GM12878 (cell line): ENCODE measurements around the gene RGS12. TPM values are rescaled to one million over a fixed set of nuclear protein-coding genes. Genes with fewer than 3 reads are reported as not detected.

Experiments
- ATAC-seq: fragments of 200-7000 bp; cut with Tn5 transposase; 3 replicates; pipeline ENCODE4 v1.9.1; 2020; ENCODE audit warnings: mild to moderate bottlenecking, moderate library complexity
- BruUV-seq: library from RNA; stranded (reverse); fragments of 400-500 nt; replicated peaks from 2 replicates; lab custom pipeline; 2021; lab: Mats Ljungman, UMichigan
- CTCF ChIA-PET: fragments of 300-600 bp; sonication (Branson Sonifier 250); formaldehyde crosslinking; extraction: SDS; loops from one replicate; lab custom pipeline; 2021; ENCODE audit warnings: inconsistent platforms; lab: Yijun Ruan, JAX
- POLR2A ChIA-PET: fragments of 350-600 bp; formaldehyde crosslinking; extraction: SDS; loops from one replicate; lab custom pipeline; 2021; ENCODE audit warnings: inconsistent platforms; lab: Charles Lee
- RAD21 ChIA-PET: fragments of 300-600 bp; sonication (Branson Sonifier 250); formaldehyde crosslinking; loops from one replicate; lab custom pipeline; 2023; ENCODE audit warnings: antibody characterized with exemption; ENCODE audit not compliant: unreplicated experiment; lab: Charles Lee
- SMC1A ChIA-PET: fragments of 300-600 bp; sonication (Branson Sonifier 250); formaldehyde crosslinking; loops from one replicate; lab custom pipeline; 2023; ENCODE audit not compliant: unreplicated experiment, uncharacterized antibody; lab: Charles Lee
- DNase-seq: peaks from one replicate; pipeline ENCODE4 v3.0.0-alpha.2; 2011; ENCODE audit warnings: low read depth, low spot score
- FAIRE-seq: peaks from 3 replicates; lab custom pipeline; 2011; peaks lifted over from hg19 to GRCh38; lab: Jason Lieb, UNC
- H2AFZ ChIP-seq: 2 replicates; pipeline ENCODE4 v1.6.0; 2011; ENCODE audit warnings: low read depth, low read length, control low read depth; ENCODE audit not compliant: control insufficient read depth
- H3K27ac ChIP-seq: 2 replicates; pipeline ENCODE4 v1.5.1; 2011; ENCODE audit warnings: control low read depth; ENCODE audit not compliant: control insufficient read depth, insufficient read depth
- H3K27me3 ChIP-seq, 2 experiments: replicated peaks in 1 of 2; 2 replicates each; pipeline versions ENCODE4 v1.6.0 to v1.6.1; 2011; ENCODE audit warnings: low read length in 1 of 2; ENCODE audit not compliant: control insufficient read depth in 2 of 2, insufficient read depth in 2 of 2
- H3K36me3 ChIP-seq, 2 experiments: 2 replicates each; pipeline ENCODE4 v1.5.1; 2011; ENCODE audit warnings: low read length in 1 of 2; ENCODE audit not compliant: control insufficient read depth in 2 of 2, insufficient read depth in 2 of 2
- H3K4me1 ChIP-seq: 2 replicates; pipeline ENCODE4 v1.6.1; 2011; ENCODE audit warnings: mild to moderate bottlenecking, low read length, moderate library complexity, mixed read lengths; ENCODE audit not compliant: control insufficient read depth, insufficient read depth
- H3K4me2 ChIP-seq: 2 replicates; pipeline ENCODE4 v1.6.0; 2011; ENCODE audit warnings: control low read depth; ENCODE audit not compliant: control insufficient read depth, insufficient read depth
- H3K4me3 ChIP-seq: fragments of 200-600 bp; sonication (generic); 2 replicates; pipeline ENCODE4 v1.5.1; 2016
- H3K79me2 ChIP-seq: 2 replicates; pipeline ENCODE4 v1.6.0; 2011; ENCODE audit warnings: low read length; ENCODE audit not compliant: control insufficient read depth, insufficient read depth
- H3K9ac ChIP-seq: 2 replicates; pipeline ENCODE4 v1.8.0; 2011; ENCODE audit warnings: low read length, control low read depth, mixed read lengths; ENCODE audit not compliant: control insufficient read depth, insufficient read depth
- H3K9me3 ChIP-seq: replicated peaks from 3 replicates; pipeline ENCODE4 v1.5.1; 2011; ENCODE audit warnings: mild to moderate bottlenecking, low read length; ENCODE audit not compliant: control insufficient read depth, insufficient read depth
- H4K20me1 ChIP-seq: 2 replicates; pipeline ENCODE4 v1.6.0; 2011; ENCODE audit not compliant: control insufficient read depth, insufficient read depth
- CEBPB ChIP-seq, 2 experiments: fragments of 150-350 bp in 1 of 2; IDR thresholded peaks; 2 replicates each; pipeline ENCODE4 v1.6.1; 2012 to 2014; ENCODE audit warnings: low read depth in 2 of 2, low read length in 2 of 2, borderline replicate concordance in 1 of 2, inconsistent platforms in 1 of 2
- CHD2 ChIP-seq: IDR thresholded peaks from 2 replicates; pipeline ENCODE4 v1.6.1; 2011; ENCODE audit warnings: low read depth, low read length, improper control_type of control experiment, borderline replicate concordance
- CREB1 ChIP-seq: IDR thresholded peaks from 2 replicates; pipeline ENCODE4 v1.6.1; 2012; ENCODE audit warnings: low read depth, mild to moderate bottlenecking, inconsistent platforms
- ELK1 ChIP-seq: IDR thresholded peaks from 2 replicates; pipeline ENCODE4 v1.6.1; 2012; ENCODE audit warnings: low read depth, low read length, improper control_type of control experiment
- FOXM1 ChIP-seq: IDR thresholded peaks from 2 replicates; pipeline ENCODE4 v1.6.1; 2012; ENCODE audit warnings: low read depth, mild to moderate bottlenecking, inconsistent platforms, low read length, moderate library complexity
- PAX8 ChIP-seq: fragments of 450-650 bp; IDR thresholded peaks from 2 replicates; pipeline ENCODE4 v1.6.1; 2017; ENCODE audit warnings: mild to moderate bottlenecking, moderate library complexity
- POLR2AphosphoS5 ChIP-seq: IDR thresholded peaks from 2 replicates; pipeline ENCODE4 v1.6.1; 2011; ENCODE audit warnings: mild to moderate bottlenecking, low read length, inconsistent platforms
- RAD21 ChIP-seq: IDR thresholded peaks from 2 replicates; pipeline ENCODE4 v1.6.1; 2011; ENCODE audit warnings: mild to moderate bottlenecking, low read depth, low read length, moderate library complexity; ENCODE audit not compliant: insufficient read depth
- RB1 ChIP-seq: fragments of 450-650 bp; formaldehyde crosslinking; IDR thresholded peaks from 2 replicates; pipeline ENCODE4 v1.6.1; 2017; ENCODE audit warnings: mild to moderate bottlenecking, borderline replicate concordance
- ZNF207 ChIP-seq: fragments of 450-650 bp; IDR thresholded peaks from 2 replicates; pipeline ENCODE4 v1.6.1; 2014; ENCODE audit warnings: antibody characterized with exemption, mild to moderate bottlenecking, borderline replicate concordance
- WGBS: methylation state at CpG from one replicate; pipeline ENCODE4 v1.1.6; 2016; ENCODE audit warnings: low lambda C conversion rate; ENCODE audit not compliant: insufficient replicate concordance, insufficient coverage; ENCODE audit errors: missing lambda C conversion rate; 5-methylcytosine and 5-hydroxymethylcytosine counted together
- in situ Hi-C: fragments of 300-500 bp; cut with MboI; formaldehyde crosslinking; loops from 9 replicates; pipeline ENCODE4 v1.14.3; 2018; ENCODE audit warnings: mixed read lengths
- intact Hi-C: fragments of 100-400 bp; cut with micrococcal nuclease; formaldehyde crosslinking; loops from one replicate; pipeline ENCODE4 v1.14.2; 2022; ENCODE audit not compliant: unreplicated experiment
- polyA plus RNA-seq, 11 experiments: library from polyadenylated mRNA; depleted of rRNA in 4 of 11; unstranded in 6 of 11; stranded (reverse) in 5 of 11; fragments of >200 nt; fragmentation: Nextera tagmentation in 4 of 11; fragmentation: Illumina TruSeq in 1 of 11; extraction: Ambion mirVana in 4 of 11; extraction: Trizol in 1 of 11; gene quantifications; 1 replicate in 1 of 11; 2 replicates in 10 of 11; pipeline versions ENCODE4 v1.2.1 to v1.2.3, GENCODE V29; 2011 to 2016; ENCODE audit warnings: inconsistent platforms in 2 of 11, missing spikeins in 2 of 11, low read depth in 1 of 11
- total RNA-seq, 4 experiments: library from RNA; depleted of rRNA in 3 of 4; stranded (reverse); fragments of >200 nt in 3 of 4; fragmentation: Illumina TruSeq in 1 of 4; extraction: Trizol in 1 of 4; gene quantifications; 2 replicates each; pipeline versions ENCODE4 v1.2.1 to v1.2.3, GENCODE V29; 2013 to 2021
- TF ChIP-seq, protein P1 (sequence below): IDR thresholded peaks from 2 replicates; pipeline ENCODE4 v1.6.1; 2012; ENCODE audit warnings: improper control_type of control experiment, low read depth, low read length; ENCODE audit not compliant: insufficient replicate concordance
- TF ChIP-seq, protein P2 (sequence below): IDR thresholded peaks from 2 replicates; pipeline ENCODE4 v1.6.1; 2011; ENCODE audit warnings: borderline replicate concordance, low read depth, mild to moderate bottlenecking, moderate library complexity, mixed read lengths, low read length; ENCODE audit not compliant: insufficient read depth; ENCODE audit errors: extremely low read length
- TF ChIP-seq, protein P3 (sequence below): fragments of 450-650 bp; IDR thresholded peaks from 2 replicates; pipeline ENCODE4 v1.6.1; 2016; ENCODE audit warnings: mild to moderate bottlenecking

Gene RGS12
- total and polyA plus RNA-seq, 10 of the 15 experiments (the other 5 are each of a cell fraction or from before 2014, with no cell fraction given): 0.02 to 2.2 (median 0.73) TPM

DNA sequence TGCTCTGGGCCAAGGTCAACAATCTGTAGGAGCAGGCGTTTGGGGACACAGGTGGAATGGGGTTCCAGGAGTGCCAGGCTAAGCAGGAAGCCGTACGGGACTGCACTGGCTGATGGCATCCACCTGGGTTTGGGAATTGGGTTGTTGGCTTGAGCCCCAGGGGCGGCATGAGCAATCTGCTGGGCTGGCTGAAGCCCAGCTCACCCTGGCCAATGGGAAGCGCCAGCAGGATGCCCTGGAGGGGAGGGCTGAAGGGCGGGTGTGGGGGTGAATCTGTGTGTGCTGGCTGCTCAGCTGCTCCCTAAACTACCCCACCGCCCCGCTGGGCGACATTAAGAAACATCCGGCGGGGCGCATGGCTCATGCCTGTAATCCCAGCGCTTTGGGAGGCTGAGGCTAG, 8.9 kb upstream of the RGS12 start (continued):
- TF ChIP-seq, protein P1, sequence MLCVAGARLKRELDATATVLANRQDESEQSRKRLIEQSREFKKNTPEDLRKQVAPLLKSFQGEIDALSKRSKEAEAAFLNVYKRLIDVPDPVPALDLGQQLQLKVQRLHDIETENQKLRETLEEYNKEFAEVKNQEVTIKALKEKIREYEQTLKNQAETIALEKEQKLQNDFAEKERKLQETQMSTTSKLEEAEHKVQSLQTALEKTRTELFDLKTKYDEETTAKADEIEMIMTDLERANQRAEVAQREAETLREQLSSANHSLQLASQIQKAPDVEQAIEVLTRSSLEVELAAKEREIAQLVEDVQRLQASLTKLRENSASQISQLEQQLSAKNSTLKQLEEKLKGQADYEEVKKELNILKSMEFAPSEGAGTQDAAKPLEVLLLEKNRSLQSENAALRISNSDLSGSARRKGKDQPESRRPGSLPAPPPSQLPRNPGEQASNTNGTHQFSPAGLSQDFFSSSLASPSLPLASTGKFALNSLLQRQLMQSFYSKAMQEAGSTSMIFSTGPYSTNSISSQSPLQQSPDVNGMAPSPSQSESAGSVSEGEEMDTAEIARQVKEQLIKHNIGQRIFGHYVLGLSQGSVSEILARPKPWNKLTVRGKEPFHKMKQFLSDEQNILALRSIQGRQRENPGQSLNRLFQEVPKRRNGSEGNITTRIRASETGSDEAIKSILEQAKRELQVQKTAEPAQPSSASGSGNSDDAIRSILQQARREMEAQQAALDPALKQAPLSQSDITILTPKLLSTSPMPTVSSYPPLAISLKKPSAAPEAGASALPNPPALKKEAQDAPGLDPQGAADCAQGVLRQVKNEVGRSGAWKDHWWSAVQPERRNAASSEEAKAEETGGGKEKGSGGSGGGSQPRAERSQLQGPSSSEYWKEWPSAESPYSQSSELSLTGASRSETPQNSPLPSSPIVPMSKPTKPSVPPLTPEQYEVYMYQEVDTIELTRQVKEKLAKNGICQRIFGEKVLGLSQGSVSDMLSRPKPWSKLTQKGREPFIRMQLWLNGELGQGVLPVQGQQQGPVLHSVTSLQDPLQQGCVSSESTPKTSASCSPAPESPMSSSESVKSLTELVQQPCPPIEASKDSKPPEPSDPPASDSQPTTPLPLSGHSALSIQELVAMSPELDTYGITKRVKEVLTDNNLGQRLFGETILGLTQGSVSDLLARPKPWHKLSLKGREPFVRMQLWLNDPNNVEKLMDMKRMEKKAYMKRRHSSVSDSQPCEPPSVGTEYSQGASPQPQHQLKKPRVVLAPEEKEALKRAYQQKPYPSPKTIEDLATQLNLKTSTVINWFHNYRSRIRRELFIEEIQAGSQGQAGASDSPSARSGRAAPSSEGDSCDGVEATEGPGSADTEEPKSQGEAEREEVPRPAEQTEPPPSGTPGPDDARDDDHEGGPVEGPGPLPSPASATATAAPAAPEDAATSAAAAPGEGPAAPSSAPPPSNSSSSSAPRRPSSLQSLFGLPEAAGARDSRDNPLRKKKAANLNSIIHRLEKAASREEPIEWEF: no peak
- TF ChIP-seq CEBPB (IDR thresholded peaks at IDR 0.05; ENCODE audit: borderline replicate concordance in 1 of 2, low read depth in 2 of 2, low read length in 2 of 2): no peak

- H3K4me3 ChIP-seq: no peak overlapping the region
- CTCF ChIA-PET: no interaction called here
- no peak overlapping the region for H3K9ac ChIP-seq
- BruUV-seq: no TSS peak
- no peak overlapping the region for H3K27ac ChIP-seq
- intact Hi-C loops: no loop called here
- FAIRE-seq (no peak), DNase-seq (no peak), ATAC-seq (no peak)
- RAD21 ChIA-PET: interaction anchor here (0.7 kb wide), 1 partner anchor 1452 kb away, joined by 3 read pairs; no protein-coding TSS in a partner anchor
- H3K9me3 ChIP-seq: no peaks in the 10 kb centered on the region; the same call in 2 of the 3 replicates
- no peaks in the 10 kb centered on the region for H4K20me1 ChIP-seq
- H3K79me2 ChIP-seq: no peaks in the 10 kb centered on the region
- H3K4me2 ChIP-seq: no peak overlapping the region
- peaks cover 14% of the 10 kb centered on the region for H3K4me1 ChIP-seq
- no peak overlapping the region for H2AFZ ChIP-seq
- SMC1A ChIA-PET: no interaction called here
- no peaks in the 10 kb centered on the region for H3K27me3 ChIP-seq
- 81% methylated on average over 24 of the region's 24 CpGs for WGBS
- no peaks in the 10 kb centered on the region for H3K36me3 ChIP-seq
- in situ Hi-C loops: no loop called here
- POLR2A ChIA-PET: no interaction called here
- TF ChIP-seq ELK1 (no peak), FOXM1 (no peak), RAD21 (no peak), RB1 (no peak), ZNF207 (no peak), CREB1 (no peak), POLR2AphosphoS5 (no peak), CHD2 (no peak), PAX8 (no peak)
- TF ChIP-seq, protein P2, sequence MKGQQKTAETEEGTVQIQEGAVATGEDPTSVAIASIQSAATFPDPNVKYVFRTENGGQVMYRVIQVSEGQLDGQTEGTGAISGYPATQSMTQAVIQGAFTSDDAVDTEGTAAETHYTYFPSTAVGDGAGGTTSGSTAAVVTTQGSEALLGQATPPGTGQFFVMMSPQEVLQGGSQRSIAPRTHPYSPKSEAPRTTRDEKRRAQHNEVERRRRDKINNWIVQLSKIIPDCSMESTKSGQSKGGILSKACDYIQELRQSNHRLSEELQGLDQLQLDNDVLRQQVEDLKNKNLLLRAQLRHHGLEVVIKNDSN: no peak
- TF ChIP-seq, protein P3, sequence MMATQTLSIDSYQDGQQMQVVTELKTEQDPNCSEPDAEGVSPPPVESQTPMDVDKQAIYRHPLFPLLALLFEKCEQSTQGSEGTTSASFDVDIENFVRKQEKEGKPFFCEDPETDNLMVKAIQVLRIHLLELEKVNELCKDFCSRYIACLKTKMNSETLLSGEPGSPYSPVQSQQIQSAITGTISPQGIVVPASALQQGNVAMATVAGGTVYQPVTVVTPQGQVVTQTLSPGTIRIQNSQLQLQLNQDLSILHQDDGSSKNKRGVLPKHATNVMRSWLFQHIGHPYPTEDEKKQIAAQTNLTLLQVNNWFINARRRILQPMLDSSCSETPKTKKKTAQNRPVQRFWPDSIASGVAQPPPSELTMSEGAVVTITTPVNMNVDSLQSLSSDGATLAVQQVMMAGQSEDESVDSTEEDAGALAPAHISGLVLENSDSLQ: no peak
Observed at GRCh38 chr4:3284734-3285557, 7.9 kb upstream of the RGS12 start.
